DND-41 (cell line): Measurements from ENCODE around the gene MAST2.
A peak's percentile ranks its signal among the peaks of the same experiment; 100 is the strongest.
"Not testable (repeated sequence)": the region's sequence is repeated elsewhere in the genome, so short reads cannot be mapped to it uniquely, and the experiment has no call there.

Experiments
- ATAC-seq: fragments of 200-7000 bp; cut with Tn5 transposase; 3 replicates; pipeline ENCODE4 v1.9.1; 2021; ENCODE audit warnings: low read depth; ENCODE audit not compliant: insufficient read depth
- DNase-seq: peaks from one replicate; pipeline ENCODE4 v3.0.0-alpha.2; 2020
- H2AFZ ChIP-seq: 2 replicates; pipeline ENCODE4 v1.6.0; 2012; ENCODE audit warnings: low read depth, low read length
- H3K27ac ChIP-seq: 2 replicates; pipeline ENCODE4 v1.5.1; 2012; ENCODE audit warnings: low read length, inconsistent platforms
- H3K27me3 ChIP-seq: fragments of 200-600 bp; sonication (generic); 2 replicates; pipeline ENCODE4 v1.6.0; 2012; ENCODE audit warnings: low read length, mild to moderate bottlenecking, inconsistent platforms; ENCODE audit not compliant: insufficient read depth, poor library complexity
- H3K36me3 ChIP-seq: 2 replicates; pipeline ENCODE4 v1.5.1; 2012; ENCODE audit warnings: low read length, inconsistent platforms; ENCODE audit not compliant: insufficient read depth
- H3K4me1 ChIP-seq: 2 replicates; pipeline ENCODE4 v1.5.1; 2012; ENCODE audit warnings: mild to moderate bottlenecking, low read length; ENCODE audit not compliant: insufficient read depth
- H3K4me2 ChIP-seq: 2 replicates; pipeline ENCODE4 v1.6.0; 2012; ENCODE audit warnings: mild to moderate bottlenecking, moderate library complexity, low read length, inconsistent platforms; ENCODE audit not compliant: insufficient read depth
- H3K4me3 ChIP-seq, 2 experiments: fragments of 200-600 bp in 1 of 2; shearing (Covaris generic) in 1 of 2; 2 replicates each; pipeline ENCODE4 v1.5.1; 2012 to 2016; ENCODE audit warnings: inconsistent platforms in 2 of 2, low read length in 2 of 2, mild to moderate bottlenecking in 2 of 2, low read depth in 1 of 2, moderate library complexity in 1 of 2
- H3K79me2 ChIP-seq: 2 replicates; pipeline ENCODE4 v1.6.0; 2012; ENCODE audit warnings: low read length, inconsistent platforms; ENCODE audit not compliant: insufficient read depth
- H3K9ac ChIP-seq: 2 replicates; pipeline ENCODE4 v1.6.0; 2012; ENCODE audit warnings: low read depth, mild to moderate bottlenecking, inconsistent platforms, low read length, moderate library complexity
- H3K9me3 ChIP-seq: 2 replicates; pipeline ENCODE4 v1.5.1; 2012; ENCODE audit warnings: low read length, moderate library complexity, mild to moderate bottlenecking, inconsistent platforms; ENCODE audit not compliant: insufficient read depth, severe bottlenecking
- H4K20me1 ChIP-seq: 2 replicates; pipeline ENCODE4 v1.6.0; 2012; ENCODE audit warnings: low read length; ENCODE audit not compliant: insufficient read depth
- CTCF ChIP-seq: IDR thresholded peaks from 2 replicates; pipeline ENCODE4 v1.5.1; 2012; ENCODE audit warnings: borderline replicate concordance, low read length, moderate library complexity, mild to moderate bottlenecking; ENCODE audit not compliant: poor library complexity, severe bottlenecking; ENCODE audit errors: extremely low read depth
- EZH2 ChIP-seq: IDR thresholded peaks from 3 replicates; pipeline ENCODE4 v1.6.1; 2012; ENCODE audit warnings: borderline replicate concordance, low read depth, mild to moderate bottlenecking, moderate library complexity, low read length, inconsistent platforms; ENCODE audit not compliant: severe bottlenecking

Gene MAST2

DNA sequence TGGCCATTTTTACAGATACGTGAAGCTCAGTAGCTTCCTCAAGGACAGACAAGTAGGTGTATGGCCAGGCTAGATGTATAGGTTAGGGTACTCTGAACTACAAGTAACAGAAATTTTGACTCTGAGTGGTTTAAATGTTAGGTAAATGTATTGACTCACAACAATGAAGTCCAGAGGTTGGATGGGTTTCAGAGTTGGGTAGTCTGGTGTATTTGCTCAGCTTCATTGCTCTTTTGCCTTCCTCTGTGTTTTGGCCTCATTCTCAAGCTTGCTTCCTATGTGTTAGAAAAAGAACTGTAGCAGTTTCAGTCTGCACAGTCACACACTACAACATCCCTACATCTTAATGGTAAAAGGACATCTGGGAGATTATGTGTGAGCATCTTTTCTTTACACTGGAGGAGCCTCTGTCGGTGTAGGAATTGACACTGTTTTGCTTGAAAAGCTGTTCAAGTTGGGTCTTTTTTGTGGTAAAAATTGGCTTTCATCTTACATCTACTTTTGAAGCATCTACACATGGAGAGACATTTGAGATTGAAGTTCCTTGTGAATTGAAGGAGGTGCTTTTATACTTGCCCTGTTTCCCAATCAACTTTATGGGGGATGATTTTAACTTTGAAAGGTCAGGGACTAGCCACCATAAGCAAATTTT is 64.4 kb downstream of the MAST2 start:
- H3K36me3 ChIP-seq = no peaks in the 10 kb centered on the region
- H2AFZ ChIP-seq = no peak overlapping the region
- no peaks in the 10 kb centered on the region for H4K20me1 ChIP-seq
- H3K9me3 ChIP-seq = no peaks in the 10 kb centered on the region
- no peaks in the 10 kb centered on the region for H3K4me1 ChIP-seq
- DNase-seq (no peak), ATAC-seq (peak; percentile 68)
- no peak overlapping the region for H3K27ac ChIP-seq
- no peak for TF ChIP-seq CTCF
- no peak for TF ChIP-seq EZH2
- H3K27me3 ChIP-seq = no peaks in the 10 kb centered on the region
- no peak overlapping the region for H3K9ac ChIP-seq
- no peak overlapping the region for H3K4me2 ChIP-seq
- H3K4me3 ChIP-seq = no peak overlapping the region
- H3K79me2 ChIP-seq = peaks cover 24% of the 10 kb centered on the region

GRCh38 chr1:45868861-45869260 is 65.4 kb downstream of the MAST2 start:
- Histone ChIP-seq H3K4me1 (no peaks in the 10 kb centered on the region), H2AFZ (no peak overlapping the region), H3K4me3 (no peak overlapping the region), H3K27ac (no peak overlapping the region), H4K20me1 (no peaks in the 10 kb centered on the region), H3K36me3 (no peaks in the 10 kb centered on the region), H3K79me2 (peaks cover 21% of the 10 kb centered on the region), H3K27me3 (no peaks in the 10 kb centered on the region), H3K4me2 (no peak overlapping the region), H3K9ac (no peak overlapping the region), H3K9me3 (no peaks in the 10 kb centered on the region)
- no peak for TF ChIP-seq EZH2
- no peak for TF ChIP-seq CTCF
- ATAC-seq (no peak), DNase-seq (no peak)

DNA sequence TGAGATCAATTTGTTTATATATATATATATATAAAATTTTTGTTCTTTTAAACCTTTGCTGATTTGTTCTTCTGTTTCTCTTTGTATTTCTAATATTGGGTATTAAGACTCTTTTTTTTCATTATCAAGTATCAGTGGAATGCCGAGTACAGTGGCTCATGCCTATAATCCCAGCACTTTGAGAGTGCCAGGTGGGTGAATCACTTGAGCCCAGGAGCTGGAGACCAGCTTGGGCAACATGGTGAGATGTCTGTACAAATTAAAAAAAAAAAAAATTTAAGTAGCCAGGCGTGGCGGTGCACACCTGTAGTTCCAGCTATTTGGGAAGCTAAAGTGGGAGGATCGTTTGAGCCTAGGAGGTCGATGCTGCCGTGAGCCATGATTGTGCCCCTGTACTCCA is 67.1 kb downstream of the MAST2 start:
- no peak overlapping the region for H3K4me3 ChIP-seq
- H2AFZ ChIP-seq = no peak overlapping the region
- DNase-seq (no peak), ATAC-seq (no peak)
- H4K20me1 ChIP-seq = no peaks in the 10 kb centered on the region
- H3K79me2 ChIP-seq = peaks cover 23% of the 10 kb centered on the region
- H3K4me2 ChIP-seq = no peak overlapping the region
- H3K36me3 ChIP-seq = no peaks in the 10 kb centered on the region
- H3K9me3 ChIP-seq = no peaks in the 10 kb centered on the region
- TF ChIP-seq CTCF = no peak
- no peak for TF ChIP-seq EZH2
- H3K9ac ChIP-seq = no peak overlapping the region
- no peak overlapping the region for H3K27ac ChIP-seq
- H3K4me1 ChIP-seq = no peaks in the 10 kb centered on the region
- no peaks in the 10 kb centered on the region for H3K27me3 ChIP-seq

DNA sequence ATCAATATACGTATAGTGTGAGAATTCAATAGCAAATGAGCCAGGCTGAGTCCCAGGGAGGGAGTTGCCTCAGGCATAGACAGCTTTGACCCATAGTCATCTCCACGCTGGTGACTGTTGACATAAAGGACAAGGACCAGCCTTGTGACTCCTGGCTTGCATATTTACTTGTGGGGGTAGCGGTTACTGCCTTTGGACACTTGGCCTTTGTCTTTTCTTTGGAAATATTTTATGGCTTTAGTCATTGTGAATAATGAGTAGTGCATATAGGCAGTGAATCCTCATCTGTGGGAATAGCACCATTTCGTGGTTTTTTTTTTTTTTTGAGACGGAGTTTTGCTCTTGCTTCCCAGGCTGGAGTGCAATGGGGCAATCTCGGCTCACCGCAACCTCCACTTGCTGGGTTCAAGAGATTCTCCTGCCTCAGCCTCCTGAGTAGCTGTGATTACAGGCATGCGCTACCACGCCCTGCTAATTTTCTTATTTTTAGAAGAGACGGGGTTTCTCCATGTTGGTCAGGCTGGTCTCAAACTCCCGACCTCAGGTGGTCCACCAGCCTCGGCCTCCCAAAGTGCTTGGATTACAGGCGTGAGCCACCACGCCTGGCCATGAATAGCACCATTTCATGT is 68.9 kb downstream of the MAST2 start:
- peaks cover 28% of the 10 kb centered on the region for H3K79me2 ChIP-seq

More for the DNA sequence above, 68.9 kb downstream of the MAST2 start:
- not testable (repeated sequence) for H3K4me1 ChIP-seq, H3K9me3 ChIP-seq, H3K4me3 ChIP-seq, H3K9ac ChIP-seq, H3K27me3 ChIP-seq, H3K27ac ChIP-seq, H4K20me1 ChIP-seq, DNase-seq, H2AFZ ChIP-seq, H3K4me2 ChIP-seq, ATAC-seq, H3K36me3 ChIP-seq
